HepG2 (cell line): ENCODE measurements around the gene RAD51D. TPM values are rescaled to one million over a fixed set of nuclear protein-coding genes. Genes with fewer than 3 reads are reported as not detected.
"Not testable (repeated sequence)": the region's sequence is repeated elsewhere in the genome, so short reads cannot be mapped to it uniquely, and the experiment has no call there.

Experiments used
- ATAC-seq: fragments of 200-7000 bp; cut with Tn5 transposase; 3 replicates; pipeline ENCODE4 v1.9.1; 2020; ENCODE audit warnings: mild to moderate bottlenecking, moderate library complexity
- BruUV-seq: library from RNA; stranded (reverse); fragments of 400-500 nt; replicated peaks from 2 replicates; lab custom pipeline; 2021; lab: Mats Ljungman, UMichigan
- CTCF ChIA-PET: fragments of 300-600 bp; formaldehyde crosslinking; extraction: SDS; loops from one replicate; lab custom pipeline; 2021; ENCODE audit warnings: low total read pairs, inconsistent platforms, low intra/inter-chr PET ratio; lab: Yijun Ruan, JAX
- POLR2A ChIA-PET: fragments of 350-600 bp; sonication (Branson Sonifier 250); formaldehyde crosslinking; loops from one replicate; lab custom pipeline; 2020; ENCODE audit warnings: antibody characterized with exemption, inconsistent platforms; lab: Yijun Ruan, JAX
- DNase-seq: peaks from one replicate; pipeline ENCODE4 v3.0.0-alpha.2; 2015; ENCODE audit warnings: low spot score
- FAIRE-seq: peaks from 3 replicates; lab custom pipeline; 2011; peaks lifted over from hg19 to GRCh38; lab: Jason Lieb, UNC
- H2AFZ ChIP-seq: one replicate; pipeline ENCODE4 v1.6.1; 2011; ENCODE audit warnings: low read length, inconsistent platforms
- H3K27ac ChIP-seq: fragments of 300-600 bp; 3 replicates; pipeline ENCODE4 v1.8.0; 2011; ENCODE audit warnings: mixed run types, mild to moderate bottlenecking, mixed read lengths, low read length, inconsistent platforms; ENCODE audit not compliant: insufficient read depth; ENCODE audit errors: extremely low read length
- H3K27me3 ChIP-seq, 2 experiments: fragments of 200-600 bp in 1 of 2; 2 replicates in 1 of 2; 3 replicates in 1 of 2; pipeline versions ENCODE4 v1.6.0 to v1.8.0; 2011; ENCODE audit warnings: low read length in 2 of 2, mild to moderate bottlenecking in 2 of 2, moderate library complexity in 2 of 2, inconsistent platforms in 1 of 2; ENCODE audit not compliant: insufficient read depth in 2 of 2, control insufficient read depth in 1 of 2
- H3K36me3 ChIP-seq, 2 experiments: fragments of 200-600 bp in 1 of 2; replicated peaks in 1 of 2; 2 replicates in 1 of 2; 3 replicates in 1 of 2; pipeline versions ENCODE4 v1.5.1 to v1.8.0; 2011; ENCODE audit warnings: low read length in 2 of 2, inconsistent platforms in 1 of 2; ENCODE audit not compliant: insufficient read depth in 2 of 2, control insufficient read depth in 1 of 2
- H3K4me1 ChIP-seq: 2 replicates; pipeline ENCODE4 v1.5.1; 2012; ENCODE audit warnings: low read length, inconsistent platforms; ENCODE audit not compliant: insufficient read depth
- H3K4me2 ChIP-seq: 2 replicates; pipeline ENCODE4 v1.6.0; 2011; ENCODE audit warnings: low read depth, low read length, inconsistent platforms
- H3K4me3 ChIP-seq, 3 experiments: fragments of 200-600 bp in 1 of 3; sonication (generic), shearing (Covaris generic) in 1 of 3; replicated peaks in 1 of 3; 2 replicates each; pipeline ENCODE4 v1.5.1; 2011 to 2016; ENCODE audit warnings: low read length in 3 of 3, inconsistent platforms in 2 of 3, low read depth in 2 of 3, mild to moderate bottlenecking in 2 of 3, control low read depth in 1 of 3, mixed read lengths in 1 of 3; ENCODE audit not compliant: insufficient read depth in 1 of 3
- H3K79me2 ChIP-seq: one replicate; pipeline ENCODE4 v1.6.1; 2011; ENCODE audit warnings: low read length, inconsistent platforms; ENCODE audit not compliant: insufficient read depth
- H3K9ac ChIP-seq: 2 replicates; pipeline ENCODE4 v1.6.0; 2011; ENCODE audit warnings: mild to moderate bottlenecking, low read depth, low read length, inconsistent platforms; ENCODE audit not compliant: insufficient read depth
- H3K9me3 ChIP-seq: 2 replicates; pipeline ENCODE4 v1.5.1; 2012; ENCODE audit warnings: mild to moderate bottlenecking, low read length
- H4K20me1 ChIP-seq: 2 replicates; pipeline ENCODE4 v1.6.0; 2011; ENCODE audit warnings: inconsistent platforms, mild to moderate bottlenecking, low read length, moderate library complexity; ENCODE audit not compliant: insufficient read depth
- AGO1 ChIP-seq: fragments of 200-400 bp; formaldehyde crosslinking; IDR thresholded peaks from 2 replicates; pipeline ENCODE4 v1.6.1; 2017; ENCODE audit warnings: mild to moderate bottlenecking, low read depth, low read length, moderate library complexity; ENCODE audit not compliant: poor library complexity, severe bottlenecking
- ETS1 ChIP-seq: sonication (generic); formaldehyde crosslinking; IDR thresholded peaks from 2 replicates; pipeline ENCODE4 v1.4.0; 2020; ENCODE audit warnings: missing genetic modification reagents
- FOXC1 ChIP-seq: sonication (generic); formaldehyde crosslinking; IDR thresholded peaks from 2 replicates; pipeline ENCODE4 v1.8.0; 2022; ENCODE audit warnings: mild to moderate bottlenecking, missing genetic modification reagents, borderline replicate concordance
- PREB ChIP-seq: sonication (generic); formaldehyde crosslinking; IDR thresholded peaks from 2 replicates; pipeline ENCODE4 v1.4.0; 2020; ENCODE audit warnings: missing genetic modification reagents
- RARA ChIP-seq: IDR thresholded peaks from 2 replicates; pipeline ENCODE4 v1.6.1; 2016; ENCODE audit warnings: missing genetic modification reagents, missing compliant biosample characterization
- ZNF501 ChIP-seq: sonication (generic); formaldehyde crosslinking; IDR thresholded peaks from 2 replicates; pipeline ENCODE4 v1.5.1; 2020; ENCODE audit warnings: mild to moderate bottlenecking, moderate library complexity, missing genetic modification reagents
- WGBS: methylation state at CpG from one replicate; pipeline ENCODE4 v1.1.6; 2017; ENCODE audit warnings: low lambda C conversion rate; 5-methylcytosine and 5-hydroxymethylcytosine counted together
- in situ Hi-C: cut with HindIII; loops from 2 replicates; pipeline ENCODE4 v1.10.0; 2017; ENCODE audit warnings: low pct_unique_long_range_greater_than_20kb; ENCODE audit not compliant: extremely low pct_ligation_motif_present
- intact Hi-C: fragments of 100-400 bp; cut with micrococcal nuclease; formaldehyde crosslinking; loops from one replicate; pipeline ENCODE4 v1.10.0; 2022; ENCODE audit not compliant: unreplicated experiment
- polyA plus RNA-seq, 8 experiments: library from polyadenylated mRNA; depleted of rRNA in 3 of 8; stranded (reverse) in 7 of 8; unstranded in 1 of 8; fragments of >200 nt; fragmentation: Illumina TruSeq in 4 of 8; extraction: Trizol in 4 of 8; gene quantifications; 2 replicates each; pipeline versions ENCODE4 v1.2.1 to v1.2.3, GENCODE V29; 2011 to 2016; ENCODE audit warnings: low read depth in 4 of 8, missing spikeins in 1 of 8, mixed read lengths in 1 of 8; ENCODE audit not compliant: insufficient read depth in 1 of 8
- total RNA-seq, 5 experiments: library from RNA; depleted of rRNA; stranded (reverse); fragments of >200 nt; fragmentation: Illumina TruSeq; extraction: Trizol; gene quantifications; 2 replicates each; pipeline ENCODE4 v1.2.3, GENCODE V29; 2016; ENCODE audit warnings: low read depth in 1 of 5

Gene RAD51D
- total and polyA plus RNA-seq, 2 of the 13 experiments (the other 11 are each of a cell fraction or from before 2014, with no cell fraction given), result 6.7 to 13.1 TPM

DNA sequence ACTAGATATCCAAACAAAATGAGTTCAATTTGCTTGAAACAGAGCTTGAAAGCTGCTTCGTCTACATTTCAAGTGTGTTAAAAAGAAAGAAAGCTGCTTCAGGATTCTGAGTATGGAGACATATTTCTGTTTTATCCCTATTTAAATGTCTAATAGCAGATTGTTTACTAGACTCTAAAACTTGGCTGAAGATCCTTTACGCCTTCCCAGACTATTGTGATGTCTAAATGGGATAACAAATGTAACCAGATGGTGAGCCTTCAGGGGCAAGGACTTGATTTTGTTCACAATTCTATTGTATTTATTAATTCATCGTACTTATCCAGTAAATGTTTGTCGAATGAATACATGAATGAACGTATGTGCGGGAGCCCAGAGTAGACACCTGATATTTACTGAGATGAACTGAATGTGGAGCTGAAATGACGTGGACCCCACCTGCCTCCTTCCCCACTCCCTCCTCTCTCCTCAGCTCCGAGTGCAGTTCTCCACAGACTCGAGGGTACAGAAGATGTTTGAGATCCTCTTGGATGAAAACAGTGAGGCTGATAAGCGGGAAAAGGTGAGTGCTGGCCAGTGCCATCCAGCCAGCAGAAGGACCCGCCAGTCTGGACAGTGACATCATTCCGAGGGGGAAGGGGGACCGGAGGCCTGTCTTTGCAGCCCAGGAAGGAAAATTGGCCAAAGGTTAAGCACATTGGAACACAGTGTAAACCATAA lies 32.9 kb upstream of the RAD51D start (continued):
- TF ChIP-seq ETS1 (CRISPR knock-in tag), result no peak
- TF ChIP-seq PREB (CRISPR knock-in tag), result no peak
- no peak for TF ChIP-seq AGO1
- no peak for TF ChIP-seq FOXC1 (CRISPR knock-in tag)
- no peak for TF ChIP-seq RARA
- no peak for TF ChIP-seq ZNF501 (CRISPR knock-in tag)

DNA sequence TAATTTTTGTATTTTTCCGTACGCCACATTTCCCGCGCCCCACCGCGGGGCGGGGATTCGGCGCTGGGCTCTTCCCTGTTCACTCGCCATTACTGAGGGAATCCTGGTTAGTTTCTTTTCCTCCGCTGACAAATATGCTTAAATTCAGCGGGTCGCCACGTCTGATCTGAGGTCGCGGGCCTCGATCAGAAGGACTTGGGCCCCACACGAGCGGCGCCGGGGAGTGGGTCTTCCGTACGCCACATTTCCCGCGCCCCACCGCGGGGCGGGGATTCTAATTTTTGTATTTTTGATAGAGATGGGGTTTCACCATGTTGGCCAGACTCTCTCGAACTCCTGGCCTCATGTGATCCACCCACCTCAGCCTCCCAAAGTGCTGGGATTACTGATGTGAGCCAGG lies 31.4 kb upstream of the RAD51D start:
- H3K4me3 ChIP-seq, CTCF ChIA-PET, POLR2A ChIA-PET, H3K9ac ChIP-seq, in situ Hi-C loops, H3K79me2 ChIP-seq, FAIRE-seq, DNase-seq, intact Hi-C loops, H3K27ac ChIP-seq, H3K36me3 ChIP-seq, BruUV-seq, H4K20me1 ChIP-seq, H2AFZ ChIP-seq, H3K4me2 ChIP-seq, ATAC-seq, H3K9me3 ChIP-seq: not testable (repeated sequence)
- 79% methylated on average over 29 of the region's 29 CpGs for WGBS
- peaks cover 8 to 40% of the 10 kb centered on the region in 2 experiments; a peak in 3 of 5 replicates for H3K27me3 ChIP-seq
- peaks cover 12% of the 10 kb centered on the region for H3K4me1 ChIP-seq
